Esophagus muscularis mucosa (tissue), 4 donors: ENCODE data around the gene OPN4.

ENCODE experiments used
- EP300 ChIP-seq: sonication (generic); formaldehyde crosslinking; IDR thresholded peaks from one replicate; pipeline ENCODE4 v1.6.1; 2017; ENCODE audit warnings: antibody characterized with exemption
- POLR2AphosphoS5 ChIP-seq, 2 donors: sonication (generic); formaldehyde crosslinking; IDR thresholded peaks; one replicate each; pipeline ENCODE4 v1.6.1; 2017; ENCODE audit warnings: antibody characterized with exemption in 2 of 2
- TF ChIP-seq, protein P1 (sequence below), 3 experiments: fragments of 200-600 bp in 2 of 3; fragments of 450-650 bp in 1 of 3; sonication (generic) in 2 of 3; IDR thresholded peaks; one replicate each; pipeline ENCODE4 v1.5.1; 2017 to 2019; ENCODE audit warnings: antibody characterized with exemption in 3 of 3, mild to moderate bottlenecking in 2 of 3, moderate library complexity in 1 of 3

DNA sequence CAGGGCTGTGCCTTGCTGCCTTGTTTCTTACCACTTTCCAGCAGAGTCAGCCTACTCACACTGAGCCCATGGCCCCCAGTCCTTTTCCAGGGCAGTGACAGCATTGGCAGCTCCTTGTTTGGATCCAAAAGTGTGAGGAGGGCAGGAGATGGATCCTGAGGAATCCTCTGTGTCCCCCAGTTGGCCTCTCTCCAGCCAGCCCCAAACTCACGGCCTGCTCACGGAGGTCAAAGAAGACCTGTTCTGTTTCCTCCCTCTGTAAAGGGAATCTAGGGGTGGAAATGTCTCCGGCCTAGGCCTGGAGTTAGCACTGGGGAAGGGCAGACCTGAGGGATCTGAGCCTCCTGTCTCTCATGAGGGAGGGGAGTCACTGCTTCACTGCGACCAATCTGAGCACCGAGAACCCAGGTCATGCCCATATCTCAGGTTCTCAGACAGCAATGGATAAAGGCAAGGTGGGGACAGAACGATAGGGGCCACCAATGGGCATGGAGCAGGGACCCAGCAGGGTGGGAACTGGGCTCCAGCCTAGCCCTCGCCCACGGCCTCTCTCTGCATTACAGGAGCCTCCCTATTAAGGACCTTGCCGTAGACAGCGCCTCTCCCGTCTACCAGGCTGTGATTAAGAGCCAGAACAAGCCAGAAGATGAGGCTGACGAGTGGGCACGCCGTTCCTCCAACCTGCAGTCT lies 37.1 kb downstream of the OPN4 start:
- TF ChIP-seq, protein P1, sequence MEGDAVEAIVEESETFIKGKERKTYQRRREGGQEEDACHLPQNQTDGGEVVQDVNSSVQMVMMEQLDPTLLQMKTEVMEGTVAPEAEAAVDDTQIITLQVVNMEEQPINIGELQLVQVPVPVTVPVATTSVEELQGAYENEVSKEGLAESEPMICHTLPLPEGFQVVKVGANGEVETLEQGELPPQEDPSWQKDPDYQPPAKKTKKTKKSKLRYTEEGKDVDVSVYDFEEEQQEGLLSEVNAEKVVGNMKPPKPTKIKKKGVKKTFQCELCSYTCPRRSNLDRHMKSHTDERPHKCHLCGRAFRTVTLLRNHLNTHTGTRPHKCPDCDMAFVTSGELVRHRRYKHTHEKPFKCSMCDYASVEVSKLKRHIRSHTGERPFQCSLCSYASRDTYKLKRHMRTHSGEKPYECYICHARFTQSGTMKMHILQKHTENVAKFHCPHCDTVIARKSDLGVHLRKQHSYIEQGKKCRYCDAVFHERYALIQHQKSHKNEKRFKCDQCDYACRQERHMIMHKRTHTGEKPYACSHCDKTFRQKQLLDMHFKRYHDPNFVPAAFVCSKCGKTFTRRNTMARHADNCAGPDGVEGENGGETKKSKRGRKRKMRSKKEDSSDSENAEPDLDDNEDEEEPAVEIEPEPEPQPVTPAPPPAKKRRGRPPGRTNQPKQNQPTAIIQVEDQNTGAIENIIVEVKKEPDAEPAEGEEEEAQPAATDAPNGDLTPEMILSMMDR (IDR thresholded peaks at IDR 0.05): no peak
- TF ChIP-seq EP300 (no peak), POLR2AphosphoS5 (IDR thresholded peaks at IDR 0.05) (no peak)
